GM10248 (cell line): Measurements from ENCODE around the gene CA10.

Experiments used
- CTCF ChIA-PET: fragments of 300-600 bp; sonication (Branson Sonifier 250); formaldehyde crosslinking; extraction: SDS; loops from one replicate; lab custom pipeline; 2021; ENCODE audit warnings: antibody characterized with exemption; lab: Yijun Ruan, JAX
- POLR2A ChIA-PET: fragments of 350-650 bp; sonication (Branson Sonifier 250); formaldehyde crosslinking; extraction: SDS; loops from one replicate; lab custom pipeline; 2020; ENCODE audit warnings: antibody characterized with exemption; lab: Yijun Ruan, JAX
- DNase-seq: peaks from one replicate; pipeline ENCODE4 v3.0.0; 2012; ENCODE audit errors: extremely low spot score
- CTCF ChIP-seq: IDR thresholded peaks from 2 replicates; pipeline ENCODE4 v1.5.1; 2012; ENCODE audit warnings: mild to moderate bottlenecking, low read depth; ENCODE audit errors: extremely low read depth, missing control alignments, control extremely low read depth

CA10 gene

GRCh38 chr17:51657224-51657623 lies 501.3 kb downstream of the CA10 start:
- POLR2A ChIA-PET: no interaction called here
- no peak for DNase-seq
- TF ChIP-seq CTCF: no peak
- CTCF ChIA-PET: interaction anchor here (0.7 kb wide), 1 partner anchor 19 kb away, joined by 3 read pairs; no protein-coding TSS in a partner anchor

- ChIA-PET CTCF (no interaction called here), POLR2A (no interaction called here)
- no peak for DNase-seq
- TF ChIP-seq CTCF: no peak
Observed at GRCh38 chr17:51653878-51654277, 504.6 kb downstream of the CA10 start.

- ChIA-PET POLR2A (no interaction called here), CTCF (interaction anchor here (2.3 kb wide), 1 partner anchor 12 kb away, joined by 11 read pairs; no protein-coding TSS in a partner anchor)
- no peak for TF ChIP-seq CTCF
- no peak for DNase-seq
Observed at GRCh38 chr17:51652529-51652928, 506.0 kb downstream of the CA10 start.

DNA sequence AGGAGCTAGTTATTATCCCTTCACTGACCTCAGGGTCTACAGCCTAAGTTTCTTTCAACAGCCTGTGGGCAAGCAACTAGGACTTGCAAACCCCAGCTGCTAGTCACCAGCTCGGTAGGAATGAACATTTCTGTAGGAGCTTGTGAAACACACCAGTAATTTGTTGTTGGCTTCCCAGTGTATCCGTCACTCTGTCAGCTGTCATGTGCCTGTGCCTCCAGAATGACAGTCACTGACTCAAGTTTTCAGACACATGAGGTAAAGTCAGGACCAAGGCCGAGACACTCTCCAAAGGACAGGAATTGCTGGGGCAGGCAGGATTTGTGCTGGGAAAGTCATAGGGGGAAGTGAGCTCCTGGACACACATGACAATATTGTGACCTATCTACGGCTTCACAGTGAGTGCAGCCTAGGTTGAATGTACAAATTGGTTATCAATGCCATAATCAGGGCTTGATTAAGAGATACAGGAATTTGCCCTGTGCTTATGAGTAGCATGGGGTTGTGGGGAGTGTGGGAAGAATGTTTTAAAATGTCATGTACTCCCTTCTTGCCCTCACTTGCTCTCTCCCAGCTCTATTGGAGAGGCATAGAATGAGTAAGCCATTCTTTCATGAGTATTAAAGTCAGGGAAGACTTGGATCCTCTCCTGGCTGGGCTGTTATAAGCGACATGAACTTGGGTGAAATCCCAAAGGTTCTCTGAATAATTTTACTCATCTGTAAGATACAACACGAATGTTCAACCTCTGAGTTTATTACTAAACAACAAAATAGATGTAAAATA lies 506.8 kb downstream of the CA10 start:
- CTCF ChIA-PET: interaction anchor here (1.1 to 2.3 kb wide), 4 partner anchors 9 to 14 kb away, joined by 4 to 11 read pairs (median 5); no protein-coding TSS in a partner anchor
- POLR2A ChIA-PET: no interaction called here
- no peak for TF ChIP-seq CTCF

DNA sequence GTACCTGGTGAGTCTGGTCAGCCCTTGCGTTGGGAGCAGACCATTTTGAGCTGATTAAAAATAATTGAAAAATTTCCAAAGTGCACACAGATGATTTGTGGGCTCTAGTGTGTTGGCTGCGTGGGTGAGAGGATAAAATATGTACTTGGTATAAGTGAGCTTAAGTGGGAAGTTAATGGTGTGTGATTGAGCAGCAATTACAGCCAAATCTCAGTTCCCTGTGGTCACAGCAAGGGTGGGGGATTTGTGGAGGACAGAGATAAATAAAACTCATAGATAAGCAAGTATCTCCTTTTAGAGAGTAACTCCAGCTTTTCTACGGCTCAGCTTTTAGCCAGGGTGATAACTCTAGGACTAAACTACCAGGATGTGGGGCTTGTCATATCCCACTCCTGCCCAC lies 507.7 kb downstream of the CA10 start:
- ChIA-PET CTCF (interaction anchor here (1.3 to 2.3 kb wide), 3 partner anchors 8 to 13 kb away, joined by 4 to 11 read pairs (median 6); no protein-coding TSS in a partner anchor), POLR2A (no interaction called here)
- no peak for DNase-seq

More for the DNA sequence above, 506.8 kb downstream of the CA10 start:
- no peak for DNase-seq

DNA sequence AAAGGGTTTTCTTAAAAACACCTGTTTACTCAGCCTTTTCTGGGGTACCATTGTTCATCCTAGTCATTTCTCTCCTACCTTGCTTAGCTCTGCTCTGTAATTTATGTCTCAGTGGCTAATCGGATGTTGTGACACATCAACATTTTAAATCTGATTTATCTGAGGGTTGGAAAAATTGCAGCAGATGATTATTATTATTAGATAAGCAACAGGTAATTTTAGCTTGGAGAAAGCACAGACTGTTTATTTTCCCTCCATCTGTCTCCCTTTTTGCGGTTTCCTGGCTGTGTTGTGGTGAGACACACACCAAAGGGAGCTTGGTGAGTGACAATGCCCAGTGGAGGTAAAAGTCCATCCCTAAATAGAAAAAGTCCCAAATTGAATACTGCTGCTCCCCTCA lies 508.3 kb downstream of the CA10 start:
- no peak for TF ChIP-seq CTCF
- DNase-seq: no peak
- ChIA-PET CTCF (interaction anchor here (2.2 to 2.3 kb wide), 2 partner anchors 10 to 12 kb away, joined by 6 to 11 read pairs; no protein-coding TSS in a partner anchor), POLR2A (no interaction called here)

More for the DNA sequence above, 507.7 kb downstream of the CA10 start:
- TF ChIP-seq CTCF: no peak
